ENCODE measurements around the gene RTRAF.

Gene RTRAF

GRCh38 chr14:51972566-51972965, 16.8 kb upstream of the RTRAF start:
- no peak for TF ChIP-seq CTCF (conservative IDR thresholded peaks at IDR 0.05)
- no peak for TF ChIP-seq ZFX (IDR thresholded peaks at IDR 0.05)

DNA sequence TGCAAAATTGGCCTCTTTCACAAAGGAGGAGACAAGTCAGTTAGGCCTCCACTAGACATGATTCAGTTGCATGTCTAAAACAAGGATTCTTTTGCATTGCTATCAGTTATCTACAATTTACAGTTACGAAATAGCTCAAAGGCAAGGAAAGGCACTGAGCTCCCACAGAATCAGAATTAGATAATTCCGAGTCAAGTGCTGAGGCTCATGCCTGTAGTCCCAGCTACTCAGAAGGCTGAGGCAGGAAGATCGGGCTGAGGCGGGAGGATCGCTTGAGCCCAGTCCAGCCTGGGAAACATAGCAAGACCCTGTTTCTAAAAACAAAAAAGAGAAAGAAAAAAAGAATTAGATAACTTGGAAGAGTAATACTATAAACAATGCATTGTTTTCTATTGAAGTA, 12.3 kb upstream of the RTRAF start:
- H3K27ac ChIP-seq, result no peak overlapping the region
- TF ChIP-seq CTCF (conservative IDR thresholded peaks at IDR 0.05), result no peak
- TF ChIP-seq ZFX (IDR thresholded peaks at IDR 0.05), result no peak

More at GRCh38 chr14:51972566-51972965, 16.8 kb upstream of the RTRAF start:
- H3K27ac ChIP-seq, result no peak overlapping the region

DNA sequence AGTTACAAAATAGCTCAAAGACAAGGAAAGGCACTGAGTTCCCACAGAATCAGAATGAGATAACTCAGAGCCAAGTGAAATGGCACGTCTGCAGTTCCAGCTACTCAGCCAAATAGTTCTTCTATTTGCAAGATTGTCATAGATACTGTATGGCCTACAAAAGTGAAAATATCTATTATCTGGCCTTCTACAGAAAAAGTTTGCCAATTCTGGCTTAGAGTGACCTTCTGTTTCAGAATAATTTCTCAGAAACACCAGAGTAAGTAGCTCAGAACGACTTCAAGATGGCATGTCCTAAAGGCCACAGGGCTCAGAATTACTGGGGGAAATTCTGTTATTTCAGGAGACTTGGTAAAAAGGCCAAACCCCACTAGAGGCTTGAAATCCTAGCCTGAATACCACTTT, 10.7 kb upstream of the RTRAF start:
- TF ChIP-seq CTCF (conservative IDR thresholded peaks at IDR 0.05) (no peak), ZFX (IDR thresholded peaks at IDR 0.05) (no peak)
- no peak overlapping the region for H3K27ac ChIP-seq

GRCh38 chr14:51979088-51979709, 10.1 kb upstream of the RTRAF start:
- TF ChIP-seq ZFX (IDR thresholded peaks at IDR 0.05) (no peak), CTCF (conservative IDR thresholded peaks at IDR 0.05) (peak; percentile 94)

GRCh38 chr14:51981218-51981854, 8.0 kb upstream of the RTRAF start:
- TF ChIP-seq CTCF (conservative IDR thresholded peaks at IDR 0.05), result no peak
- no peak for TF ChIP-seq ZFX (IDR thresholded peaks at IDR 0.05)
- H3K27ac ChIP-seq, result no peak overlapping the region

More at GRCh38 chr14:51979088-51979709, 10.1 kb upstream of the RTRAF start:
- no peak overlapping the region for H3K27ac ChIP-seq

- TF ChIP-seq CTCF (conservative IDR thresholded peaks at IDR 0.05) (no peak), ZFX (IDR thresholded peaks at IDR 0.05) (no peak)
- no peak overlapping the region for H3K27ac ChIP-seq
These were observed 1.1 kb upstream of the RTRAF start for GRCh38 chr14:51988221-51988620.

GRCh38 chr14:51990488-51990887, 1.1 kb downstream of the RTRAF start:
- H3K27ac ChIP-seq, result no peak overlapping the region
- TF ChIP-seq CTCF (conservative IDR thresholded peaks at IDR 0.05), result no peak
- no peak for TF ChIP-seq ZFX (IDR thresholded peaks at IDR 0.05)
